Breast epithelium (tissue), 3 donors: Measurements from ENCODE around the gene CDK5RAP2.

ENCODE experiments used
- POLR2AphosphoS5 ChIP-seq, 3 donors: sonication (generic); formaldehyde crosslinking; IDR thresholded peaks; one replicate each; pipeline ENCODE4 v1.6.1; 2017; ENCODE audit warnings: antibody characterized with exemption in 3 of 3
- TF ChIP-seq, protein P1 (sequence below), 3 donors: fragments of 450-650 bp; IDR thresholded peaks; one replicate each; pipeline ENCODE4 v1.5.1; 2016 to 2017; ENCODE audit warnings: antibody characterized with exemption in 3 of 3, mild to moderate bottlenecking in 3 of 3, moderate library complexity in 3 of 3

DNA sequence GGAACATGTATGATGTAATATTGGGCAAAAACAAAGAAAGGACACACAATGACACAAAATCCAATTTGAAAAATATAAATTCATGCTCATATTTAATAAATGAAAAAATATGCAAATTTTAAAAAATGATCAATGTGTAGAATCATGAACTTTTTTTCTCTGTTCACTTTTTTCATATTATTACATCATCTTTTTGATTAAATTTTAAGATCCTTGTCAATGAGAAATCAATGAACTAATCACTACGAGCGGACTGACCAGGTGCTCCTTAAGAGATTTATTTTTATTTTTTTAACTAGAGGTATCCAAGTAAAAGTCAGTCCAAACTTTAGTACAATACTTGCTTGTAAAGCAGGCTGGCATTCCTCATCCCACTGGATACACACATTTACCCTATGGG lies 174.1 kb downstream of the CDK5RAP2 start:
- TF ChIP-seq, protein P1, sequence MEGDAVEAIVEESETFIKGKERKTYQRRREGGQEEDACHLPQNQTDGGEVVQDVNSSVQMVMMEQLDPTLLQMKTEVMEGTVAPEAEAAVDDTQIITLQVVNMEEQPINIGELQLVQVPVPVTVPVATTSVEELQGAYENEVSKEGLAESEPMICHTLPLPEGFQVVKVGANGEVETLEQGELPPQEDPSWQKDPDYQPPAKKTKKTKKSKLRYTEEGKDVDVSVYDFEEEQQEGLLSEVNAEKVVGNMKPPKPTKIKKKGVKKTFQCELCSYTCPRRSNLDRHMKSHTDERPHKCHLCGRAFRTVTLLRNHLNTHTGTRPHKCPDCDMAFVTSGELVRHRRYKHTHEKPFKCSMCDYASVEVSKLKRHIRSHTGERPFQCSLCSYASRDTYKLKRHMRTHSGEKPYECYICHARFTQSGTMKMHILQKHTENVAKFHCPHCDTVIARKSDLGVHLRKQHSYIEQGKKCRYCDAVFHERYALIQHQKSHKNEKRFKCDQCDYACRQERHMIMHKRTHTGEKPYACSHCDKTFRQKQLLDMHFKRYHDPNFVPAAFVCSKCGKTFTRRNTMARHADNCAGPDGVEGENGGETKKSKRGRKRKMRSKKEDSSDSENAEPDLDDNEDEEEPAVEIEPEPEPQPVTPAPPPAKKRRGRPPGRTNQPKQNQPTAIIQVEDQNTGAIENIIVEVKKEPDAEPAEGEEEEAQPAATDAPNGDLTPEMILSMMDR (IDR thresholded peaks at IDR 0.05): no peak
- no peak for TF ChIP-seq POLR2AphosphoS5 (IDR thresholded peaks at IDR 0.05)
